HUES6 (cell line): ENCODE measurements around the gene DNAJC18.

ENCODE experiments used
- H3K27ac ChIP-seq: 2 replicates; pipeline ENCODE4 v1.7.0; 2013; ENCODE audit warnings: low read depth, mild to moderate bottlenecking, low read length, inconsistent platforms
- H3K27me3 ChIP-seq: 2 replicates; pipeline ENCODE4 v1.6.1; 2013; ENCODE audit warnings: low read length; ENCODE audit not compliant: control insufficient read depth, insufficient read depth
- H3K36me3 ChIP-seq: 2 replicates; pipeline ENCODE4 v1.6.1; 2013; ENCODE audit warnings: low read length; ENCODE audit not compliant: control insufficient read depth, insufficient read depth
- H3K4me1 ChIP-seq: 2 replicates; pipeline ENCODE4 v1.6.1; 2013; ENCODE audit warnings: low read length; ENCODE audit not compliant: control insufficient read depth, insufficient read depth
- H3K4me3 ChIP-seq: 2 replicates; pipeline ENCODE4 v1.5.1; 2013; ENCODE audit warnings: low read depth, low read length
- H3K9ac ChIP-seq: one replicate; pipeline ENCODE4 v1.6.1; 2013; ENCODE audit warnings: mild to moderate bottlenecking, low read length
- H3K9me3 ChIP-seq: 2 replicates; pipeline ENCODE4 v1.6.1; 2013; ENCODE audit warnings: low read depth, low read length; ENCODE audit not compliant: control insufficient read depth, insufficient read depth

DNAJC18 gene

GRCh38 chr5:139422307-139422893 lies 16.9 kb downstream of the DNAJC18 start:
- Histone ChIP-seq H3K9me3 (no peaks in the 10 kb centered on the region), H3K4me3 (no peak overlapping the region), H3K36me3 (peaks cover 47% of the 10 kb centered on the region), H3K27ac (no peak overlapping the region), H3K9ac (no peak overlapping the region), H3K27me3 (no peaks in the 10 kb centered on the region), H3K4me1 (peaks cover 4% of the 10 kb centered on the region; the same call in 1 of the 2 replicates)

GRCh38 chr5:139419226-139420192 lies 19.8 kb downstream of the DNAJC18 start:
- H3K27me3 ChIP-seq: no peaks in the 10 kb centered on the region
- H3K4me3 ChIP-seq: no peak overlapping the region
- peaks cover 4% of the 10 kb centered on the region; the same call in 1 of the 2 replicates for H3K4me1 ChIP-seq
- no peak overlapping the region for H3K9ac ChIP-seq
- H3K36me3 ChIP-seq: peaks cover 28% of the 10 kb centered on the region
- H3K9me3 ChIP-seq: no peaks in the 10 kb centered on the region
- no peak overlapping the region for H3K27ac ChIP-seq

GRCh38 chr5:139418793-139419192 lies 20.5 kb downstream of the DNAJC18 start:
- Histone ChIP-seq H3K4me1 (peaks cover 4% of the 10 kb centered on the region; the same call in 1 of the 2 replicates), H3K27me3 (no peaks in the 10 kb centered on the region), H3K36me3 (peaks cover 26% of the 10 kb centered on the region), H3K9me3 (no peaks in the 10 kb centered on the region), H3K9ac (no peak overlapping the region), H3K4me3 (no peak overlapping the region), H3K27ac (no peak overlapping the region)

- Histone ChIP-seq H3K4me1 (peaks cover 4% of the 10 kb centered on the region; the same call in 1 of the 2 replicates), H3K36me3 (peaks cover 26% of the 10 kb centered on the region), H3K27me3 (no peaks in the 10 kb centered on the region), H3K9me3 (no peaks in the 10 kb centered on the region), H3K4me3 (no peak overlapping the region), H3K9ac (no peak overlapping the region), H3K27ac (no peak overlapping the region)
Measured at GRCh38 chr5:139417214-139417613, 22.1 kb downstream of the DNAJC18 start.

- Histone ChIP-seq H3K36me3 (peaks cover 26% of the 10 kb centered on the region), H3K4me1 (peaks cover 4% of the 10 kb centered on the region; the same call in 1 of the 2 replicates), H3K9ac (no peak overlapping the region), H3K9me3 (no peaks in the 10 kb centered on the region), H3K4me3 (no peak overlapping the region), H3K27ac (no peak overlapping the region), H3K27me3 (no peaks in the 10 kb centered on the region)
Measured at GRCh38 chr5:139416651-139417050, 22.7 kb downstream of the DNAJC18 start.

GRCh38 chr5:139415869-139416268 lies 23.5 kb downstream of the DNAJC18 start:
- H3K4me1 ChIP-seq: peaks cover 4% of the 10 kb centered on the region; the same call in 1 of the 2 replicates
- no peak overlapping the region for H3K4me3 ChIP-seq
- no peaks in the 10 kb centered on the region for H3K27me3 ChIP-seq
- no peaks in the 10 kb centered on the region for H3K9me3 ChIP-seq
- no peak overlapping the region for H3K9ac ChIP-seq
- H3K27ac ChIP-seq: no peak overlapping the region
- H3K36me3 ChIP-seq: peaks cover 23% of the 10 kb centered on the region

GRCh38 chr5:139415221-139415861 lies 24.0 kb downstream of the DNAJC18 start:
- Histone ChIP-seq H3K4me1 (peaks cover 4% of the 10 kb centered on the region; the same call in 1 of the 2 replicates), H3K36me3 (peaks cover 19% of the 10 kb centered on the region), H3K27ac (no peak overlapping the region), H3K27me3 (no peaks in the 10 kb centered on the region), H3K9me3 (no peaks in the 10 kb centered on the region), H3K9ac (no peak overlapping the region), H3K4me3 (no peak overlapping the region)

GRCh38 chr5:139414581-139415130 lies 24.7 kb downstream of the DNAJC18 start:
- no peak overlapping the region for H3K27ac ChIP-seq
- H3K4me3 ChIP-seq: no peak overlapping the region
- H3K4me1 ChIP-seq: peaks cover 3% of the 10 kb centered on the region; the same call in 1 of the 2 replicates
- H3K9ac ChIP-seq: no peak overlapping the region
- no peaks in the 10 kb centered on the region for H3K27me3 ChIP-seq
- peaks cover 16% of the 10 kb centered on the region for H3K36me3 ChIP-seq
- no peaks in the 10 kb centered on the region for H3K9me3 ChIP-seq

GRCh38 chr5:139413963-139414362 lies 25.4 kb downstream of the DNAJC18 start:
- Histone ChIP-seq H3K4me3 (no peak overlapping the region), H3K27me3 (no peaks in the 10 kb centered on the region), H3K4me1 (no peaks in the 10 kb centered on the region), H3K27ac (no peak overlapping the region), H3K9me3 (no peaks in the 10 kb centered on the region), H3K9ac (no peak overlapping the region), H3K36me3 (peaks cover 9% of the 10 kb centered on the region)

GRCh38 chr5:139413153-139413552 lies 26.2 kb downstream of the DNAJC18 start:
- Histone ChIP-seq H3K4me1 (no peaks in the 10 kb centered on the region), H3K9ac (no peak overlapping the region), H3K36me3 (peaks cover 9% of the 10 kb centered on the region), H3K4me3 (no peak overlapping the region), H3K27ac (no peak overlapping the region), H3K9me3 (no peaks in the 10 kb centered on the region), H3K27me3 (no peaks in the 10 kb centered on the region)
